Activated effector memory CD4-positive, alpha-beta T cell treated with anti-CD3 and anti-CD28 coated beads, Interleukin-2, amount 50 U/mL, for 16 hours (primary cell): ENCODE measurements around the gene C2orf74.
"Not testable (repeated sequence)": the region's sequence is repeated elsewhere in the genome, so short reads cannot be mapped to it uniquely, and the experiment has no call there.

Experiments used
- DNase-seq: peaks from one replicate; pipeline ENCODE4 v3.0.0-alpha.2; 2020

Gene C2orf74

GRCh38 chr2:61175036-61175435 lies 13.0 kb downstream of the C2orf74 start:
- no peak for DNase-seq

- peak; percentile 98 for DNase-seq
Observed at GRCh38 chr2:61176755-61177726, 15.1 kb downstream of the C2orf74 start.

GRCh38 chr2:61177727-61178549 lies 15.9 kb downstream of the C2orf74 start:
- peak; percentile 79 for DNase-seq

- DNase-seq, result peak; percentile 66
Observed at GRCh38 chr2:61178603-61179545, 16.9 kb downstream of the C2orf74 start.

- no peak for DNase-seq
Observed at GRCh38 chr2:61179701-61180639, 18.0 kb downstream of the C2orf74 start.

- DNase-seq, result no peak
Observed at GRCh38 chr2:61180686-61181085, 18.7 kb downstream of the C2orf74 start.

- DNase-seq, result no peak
Observed at GRCh38 chr2:61181382-61182058, 19.5 kb downstream of the C2orf74 start.

GRCh38 chr2:61182059-61182383 lies 20.0 kb downstream of the C2orf74 start:
- DNase-seq, result no peak

- DNase-seq, result no peak
Observed at GRCh38 chr2:61183795-61184194, 21.8 kb downstream of the C2orf74 start.

GRCh38 chr2:61184263-61184662 lies 22.3 kb downstream of the C2orf74 start:
- no peak for DNase-seq

GRCh38 chr2:61185231-61185728 lies 23.3 kb downstream of the C2orf74 start:
- DNase-seq, result no peak

- DNase-seq, result no peak
Observed at GRCh38 chr2:61187085-61187484, 25.1 kb downstream of the C2orf74 start.

GRCh38 chr2:61193670-61194561 lies 31.9 kb downstream of the C2orf74 start:
- no peak for DNase-seq

- DNase-seq, result not testable (repeated sequence)
Observed at GRCh38 chr2:61194646-61195045, 32.7 kb downstream of the C2orf74 start.

GRCh38 chr2:61196671-61197070 lies 34.7 kb downstream of the C2orf74 start:
- DNase-seq, result no peak

- no peak for DNase-seq
Observed at GRCh38 chr2:61205132-61205531, 43.1 kb downstream of the C2orf74 start.

GRCh38 chr2:61210332-61210981 lies 48.5 kb downstream of the C2orf74 start:
- no peak for DNase-seq

- DNase-seq, result no peak
Observed at GRCh38 chr2:61214171-61214570, 52.2 kb downstream of the C2orf74 start.
